ENCODE measurements around the gene ERC2. TPM values are rescaled to one million over a fixed set of nuclear protein-coding genes. Genes with fewer than 3 reads are reported as not detected.

The ERC2 gene
- total RNA-seq, 1 donor from 2014 or later, result 0.99 TPM

- intact Hi-C loops (cut with micrococcal nuclease), result no loop called here
- DNase-seq, result no peak
- Histone ChIP-seq H3K4me1 (no peaks in the 10 kb centered on the region), H3K9me3 (replicated peaks) (no peaks in the 10 kb centered on the region), H3K4me3 (no peak overlapping the region), H3K27me3 (ENCODE audit: low read depth) (peaks cover 42% of the 10 kb centered on the region), H3K27ac (replicated peaks) (no peak overlapping the region), H3K36me3 (no peaks in the 10 kb centered on the region)
- no peak for TF ChIP-seq CTCF (IDR thresholded peaks at IDR 0.05; ENCODE audit: borderline replicate concordance)
These were observed 847.2 kb downstream of the ERC2 start for GRCh38 chr3:55621026-55621422.

- TF ChIP-seq CTCF (IDR thresholded peaks at IDR 0.05; ENCODE audit: borderline replicate concordance), result no peak
- Histone ChIP-seq H3K4me1 (no peaks in the 10 kb centered on the region), H3K4me3 (no peak overlapping the region), H3K9me3 (replicated peaks) (no peaks in the 10 kb centered on the region), H3K27me3 (ENCODE audit: low read depth) (peaks cover 42% of the 10 kb centered on the region), H3K36me3 (no peaks in the 10 kb centered on the region), H3K27ac (replicated peaks) (no peak overlapping the region)
- intact Hi-C loops (cut with micrococcal nuclease), result no loop called here
- no peak for DNase-seq
These were observed 847.8 kb downstream of the ERC2 start for GRCh38 chr3:55620351-55621025.

- Histone ChIP-seq H3K4me3 (no peak overlapping the region), H3K27ac (replicated peaks) (no peak overlapping the region), H3K9me3 (replicated peaks) (no peaks in the 10 kb centered on the region), H3K4me1 (no peaks in the 10 kb centered on the region), H3K27me3 (ENCODE audit: low read depth) (peaks cover 38% of the 10 kb centered on the region), H3K36me3 (no peaks in the 10 kb centered on the region)
- DNase-seq, result no peak
- no peak for TF ChIP-seq CTCF (IDR thresholded peaks at IDR 0.05; ENCODE audit: borderline replicate concordance)
- intact Hi-C loops (cut with micrococcal nuclease), result no loop called here
These were observed 849.0 kb downstream of the ERC2 start for GRCh38 chr3:55619046-55619808.

- no peaks in the 10 kb centered on the region for H3K9me3 ChIP-seq (replicated peaks)
- no peak overlapping the region for H3K4me3 ChIP-seq
- no peak for DNase-seq
- H3K36me3 ChIP-seq, result no peaks in the 10 kb centered on the region
- H3K4me1 ChIP-seq, result no peaks in the 10 kb centered on the region
- no peak overlapping the region for H3K27ac ChIP-seq (replicated peaks)
- H3K27me3 ChIP-seq (ENCODE audit: low read depth), result peaks cover 27% of the 10 kb centered on the region
- intact Hi-C loops (cut with micrococcal nuclease), result no loop called here
- TF ChIP-seq CTCF (IDR thresholded peaks at IDR 0.05; ENCODE audit: borderline replicate concordance), result no peak
These were observed 850.9 kb downstream of the ERC2 start for GRCh38 chr3:55617385-55617784.

GRCh38 chr3:55616803-55617202, 851.5 kb downstream of the ERC2 start:
- no peak for TF ChIP-seq CTCF (IDR thresholded peaks at IDR 0.05; ENCODE audit: borderline replicate concordance)
- Histone ChIP-seq H3K27ac (replicated peaks) (no peak overlapping the region), H3K27me3 (ENCODE audit: low read depth) (peaks cover 27% of the 10 kb centered on the region), H3K9me3 (replicated peaks) (no peaks in the 10 kb centered on the region), H3K4me3 (no peak overlapping the region), H3K36me3 (no peaks in the 10 kb centered on the region), H3K4me1 (no peaks in the 10 kb centered on the region)
- intact Hi-C loops (cut with micrococcal nuclease), result no loop called here
- DNase-seq, result no peak
